ENCODE data around the gene GPR132. TPM values are rescaled to one million over a fixed set of nuclear protein-coding genes. Genes with fewer than 3 reads are reported as not detected.

GPR132 gene
- 0.94 TPM for total RNA-seq

GRCh38 chr14:105065280-105066228 lies at the start of gene GPR132:
TSS of gene GPR132 (minus strand) at chr14:105065430. CDS start at chr14:105055420, 10,010 bp downstream.

GRCh38 chr14:105020815-105021655 lies 44.2 kb downstream of the GPR132 start, which contains the start of gene CDCA4:
TSS of gene CDCA4 (minus strand) at chr14:105021083. CDS start at chr14:105011929, 9,154 bp downstream.

Small RNA genes within 50 kb of the gene (small RNA-seq; reads per million reads assigned to genes)
- gene AL512356.2 (ENCODE audit: low replicate concordance): not detected

Other genes with a start within 250 kb of the GPR132 start
- 26.0 TPM for gene CEP170B, start 200.2 kb downstream of the GPR132 start, total RNA-seq
- 2.5 TPM for gene PLD4, start 140.6 kb downstream of the GPR132 start, total RNA-seq
- gene AHNAK2, start 87.1 kb downstream of the GPR132 start, total RNA-seq: 31.6 TPM
- 12.5 TPM for gene CLBA1, start 79.6 kb downstream of the GPR132 start, total RNA-seq
- gene CDCA4, start 44.3 kb downstream of the GPR132 start, total RNA-seq: 12.5 TPM
- gene JAG2, start 103.3 kb upstream of the GPR132 start, total RNA-seq: 31.3 TPM
- 24.1 TPM for gene NUDT14, start 115.9 kb upstream of the GPR132 start, total RNA-seq
- gene BTBD6, start 183.1 kb upstream of the GPR132 start, total RNA-seq: 49.5 TPM
- gene BRF1, start 235.6 kb upstream of the GPR132 start, total RNA-seq: 129 TPM
- 168 TPM for gene PACS2, start 249.3 kb upstream of the GPR132 start, total RNA-seq